ENCODE results near the gene TMEM106B. TPM values are rescaled to one million over a fixed set of nuclear protein-coding genes. Genes with fewer than 3 reads are reported as not detected.

Gene TMEM106B
- total and polyA plus RNA-seq, 2 experiments from 2014 or later, result 48.7 to 80.5 TPM

DNA sequence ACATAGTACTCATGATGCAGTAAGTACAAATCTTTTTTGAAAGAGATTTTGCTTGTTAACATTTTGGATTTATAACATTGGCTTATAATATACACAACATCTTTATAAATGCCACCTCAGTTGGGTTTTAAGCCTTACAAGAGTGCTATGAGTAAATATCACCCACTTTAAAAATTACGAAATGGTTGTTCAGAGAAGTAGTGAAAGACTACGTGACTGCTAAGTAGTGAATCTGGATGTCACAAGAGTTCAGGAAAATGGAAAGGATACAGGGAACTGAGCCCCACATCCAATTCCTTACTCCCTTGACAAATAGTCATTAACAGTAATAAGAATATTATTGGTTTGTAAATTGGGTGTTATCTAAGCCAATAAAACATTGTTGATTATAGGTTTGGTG lies 20.0 kb downstream of the TMEM106B start:
- Histone ChIP-seq H3K4me1 (ENCODE audit: insufficient read depth) (peaks cover 5% of the 10 kb centered on the region; the same call in 1 of the 2 replicates), H3K4me3 (no peak overlapping the region), H3K9ac (no peak overlapping the region), H3K27ac (no peak overlapping the region), H3K79me2 (ENCODE audit: insufficient read depth) (no peaks in the 10 kb centered on the region), H3F3A (ENCODE audit: insufficient read depth) (no peaks in the 10 kb centered on the region), H3K9me2 (ENCODE audit: insufficient read depth) (no peaks in the 10 kb centered on the region), H3K4me2 (ENCODE audit: unreplicated experiment) (no peak overlapping the region), H3K36me3 (ENCODE audit: low read depth) (peaks cover 11% of the 10 kb centered on the region), H3K27me3 (replicated peaks; ENCODE audit: insufficient read depth) (no peaks in the 10 kb centered on the region), H2AFZ (no peak overlapping the region), H3K9me3 (ENCODE audit: low read depth) (no peaks in the 10 kb centered on the region), H4K20me1 (ENCODE audit: insufficient read depth) (no peaks in the 10 kb centered on the region)
- in situ Hi-C loops (cut with MboI), result no loop called here
- TF ChIP-seq EZH2phosphoT487 (IDR thresholded peaks at IDR 0.05; ENCODE audit: insufficient read depth, low read depth) (no peak), EZH2 (IDR thresholded peaks at IDR 0.05; ENCODE audit: insufficient read depth, poor library complexity, severe bottlenecking) (no peak)
- no peak for DNase-seq
- 98 to 99% methylated on average over 2 of the region's 2 CpGs for WGBS, 2 experiments (ENCODE audit: low coverage in 1 of 2, low lambda C conversion rate in 2 of 2, missing lambda C conversion rate in 2 of 2)

DNA sequence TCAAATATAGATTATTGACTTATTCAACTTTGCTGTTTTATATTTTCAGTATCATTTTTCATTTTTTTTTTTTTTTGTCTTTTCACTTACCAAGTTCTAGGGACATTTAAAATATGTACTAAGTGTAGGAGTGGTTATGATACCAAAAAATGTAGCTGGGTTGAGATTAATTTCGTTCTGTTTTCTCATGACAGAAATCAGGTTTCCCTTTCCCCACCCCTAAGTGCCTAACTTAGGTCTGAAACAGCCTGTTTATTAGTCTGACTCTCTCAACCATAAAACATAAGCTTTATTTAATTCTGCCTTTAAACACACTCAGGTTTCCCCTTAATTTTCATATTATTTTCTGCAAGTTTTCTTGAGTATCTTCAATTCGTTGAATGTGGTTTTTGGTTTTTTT lies 22.1 kb downstream of the TMEM106B start:
- Histone ChIP-seq H4K20me1 (ENCODE audit: insufficient read depth) (no peaks in the 10 kb centered on the region), H3K79me2 (ENCODE audit: insufficient read depth) (no peaks in the 10 kb centered on the region), H3K27me3 (replicated peaks; ENCODE audit: insufficient read depth) (no peaks in the 10 kb centered on the region), H3F3A (ENCODE audit: insufficient read depth) (no peaks in the 10 kb centered on the region), H3K9me3 (ENCODE audit: low read depth) (no peaks in the 10 kb centered on the region), H3K27ac (no peak overlapping the region), H3K4me3 (no peak overlapping the region), H3K36me3 (ENCODE audit: low read depth) (peaks cover 11% of the 10 kb centered on the region), H2AFZ (no peak overlapping the region), H3K4me1 (ENCODE audit: insufficient read depth) (peaks cover 5% of the 10 kb centered on the region; the same call in 1 of the 2 replicates), H3K4me2 (ENCODE audit: unreplicated experiment) (no peak overlapping the region), H3K9me2 (ENCODE audit: insufficient read depth) (no peaks in the 10 kb centered on the region), H3K9ac (no peak overlapping the region)
- 95 to 98% methylated on average over 2 of the region's 2 CpGs for WGBS, 2 experiments (ENCODE audit: low coverage in 1 of 2, low lambda C conversion rate in 2 of 2, missing lambda C conversion rate in 2 of 2)
- in situ Hi-C loops (cut with MboI), result no loop called here
- no peak for DNase-seq
- TF ChIP-seq EZH2phosphoT487 (IDR thresholded peaks at IDR 0.05; ENCODE audit: insufficient read depth, low read depth) (no peak), EZH2 (IDR thresholded peaks at IDR 0.05; ENCODE audit: insufficient read depth, poor library complexity, severe bottlenecking) (no peak)

DNA sequence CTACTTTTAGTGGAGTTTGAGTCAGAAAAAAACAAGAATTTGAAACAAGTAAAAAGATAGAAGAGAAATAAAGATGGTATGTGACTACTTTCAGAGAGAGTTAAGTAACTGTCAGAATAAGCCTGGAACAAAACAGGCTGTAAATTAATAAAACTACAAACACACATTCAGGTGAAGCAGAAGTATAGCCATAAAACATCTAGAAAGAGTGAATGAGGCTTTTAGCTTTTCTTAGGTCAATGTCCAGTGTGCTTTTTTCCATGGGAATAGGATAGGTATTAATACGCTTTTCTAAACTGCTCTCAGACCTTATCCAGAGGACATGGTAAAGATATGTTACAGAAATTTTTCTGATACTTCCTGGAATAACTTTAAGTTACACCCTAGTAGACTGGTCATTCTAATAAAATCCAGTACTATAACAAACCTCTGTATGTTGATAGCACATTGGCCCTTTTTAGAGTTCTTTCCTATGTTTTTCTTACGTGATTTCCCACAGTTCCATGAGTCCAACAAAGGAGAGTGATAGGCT lies 23.3 kb downstream of the TMEM106B start:
- H3K4me3 ChIP-seq, result no peak overlapping the region
- no peaks in the 10 kb centered on the region for H3F3A ChIP-seq (ENCODE audit: insufficient read depth)
- peaks cover 2% of the 10 kb centered on the region; the same call in 1 of the 2 replicates for H3K4me1 ChIP-seq (ENCODE audit: insufficient read depth)
- H3K9me3 ChIP-seq (ENCODE audit: low read depth), result no peaks in the 10 kb centered on the region
- DNase-seq, result no peak
- no peaks in the 10 kb centered on the region for H4K20me1 ChIP-seq (ENCODE audit: insufficient read depth)
- no peak overlapping the region for H3K4me2 ChIP-seq (ENCODE audit: unreplicated experiment)
- H3K9ac ChIP-seq, result no peak overlapping the region
- in situ Hi-C loops (cut with MboI), result no loop called here
- H3K27me3 ChIP-seq (replicated peaks; ENCODE audit: insufficient read depth), result no peaks in the 10 kb centered on the region
- H3K36me3 ChIP-seq (ENCODE audit: low read depth), result peaks cover 11% of the 10 kb centered on the region
- no peaks in the 10 kb centered on the region for H3K79me2 ChIP-seq (ENCODE audit: insufficient read depth)
- TF ChIP-seq EZH2phosphoT487 (IDR thresholded peaks at IDR 0.05; ENCODE audit: insufficient read depth, low read depth) (no peak), EZH2 (IDR thresholded peaks at IDR 0.05; ENCODE audit: insufficient read depth, poor library complexity, severe bottlenecking) (no peak)
- WGBS, 2 experiments (ENCODE audit: low coverage in 1 of 2, low lambda C conversion rate in 2 of 2, missing lambda C conversion rate in 2 of 2), result 96 to 97% methylated on average over 2 of the region's 2 CpGs
- no peak overlapping the region for H3K27ac ChIP-seq
- H3K9me2 ChIP-seq (ENCODE audit: insufficient read depth), result no peaks in the 10 kb centered on the region
- no peak overlapping the region for H2AFZ ChIP-seq

DNA sequence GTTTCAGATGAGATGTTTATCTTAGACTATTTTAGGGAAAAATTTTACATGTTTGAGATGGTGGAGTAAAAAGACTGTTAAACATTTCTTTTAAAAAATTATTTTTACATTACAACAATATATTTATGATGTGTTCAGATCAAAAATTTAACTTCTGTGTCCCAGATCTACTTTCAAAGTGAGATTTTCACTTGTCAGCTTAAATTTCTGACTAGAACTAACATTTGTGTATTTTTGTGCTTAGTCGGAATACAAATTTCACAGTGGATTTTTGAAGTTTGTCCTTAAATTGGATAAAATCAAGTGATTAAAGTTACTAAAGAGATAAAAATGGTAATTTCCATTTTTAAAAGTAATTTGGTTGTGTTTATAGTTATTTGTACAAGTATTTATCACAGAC lies 24.9 kb downstream of the TMEM106B start:
- H3K79me2 ChIP-seq (ENCODE audit: insufficient read depth), result no peaks in the 10 kb centered on the region
- H3K4me3 ChIP-seq, result no peak overlapping the region
- H3K27me3 ChIP-seq (replicated peaks; ENCODE audit: insufficient read depth), result no peaks in the 10 kb centered on the region
- no peak for DNase-seq
- no peaks in the 10 kb centered on the region for H4K20me1 ChIP-seq (ENCODE audit: insufficient read depth)
- no peaks in the 10 kb centered on the region for H3K9me3 ChIP-seq (ENCODE audit: low read depth)
- no peak overlapping the region for H3K27ac ChIP-seq
- no peaks in the 10 kb centered on the region for H3K4me1 ChIP-seq (ENCODE audit: insufficient read depth)
- no peaks in the 10 kb centered on the region for H3F3A ChIP-seq (ENCODE audit: insufficient read depth)
- in situ Hi-C loops (cut with MboI), result no loop called here
- H2AFZ ChIP-seq, result no peak overlapping the region
- 94 to 100% methylated on average over 1 of the region's 1 CpG for WGBS, 2 experiments (ENCODE audit: low coverage in 1 of 2, low lambda C conversion rate in 2 of 2, missing lambda C conversion rate in 2 of 2)
- TF ChIP-seq EZH2 (IDR thresholded peaks at IDR 0.05; ENCODE audit: insufficient read depth, poor library complexity, severe bottlenecking) (no peak), EZH2phosphoT487 (IDR thresholded peaks at IDR 0.05; ENCODE audit: insufficient read depth, low read depth) (no peak)
- H3K9ac ChIP-seq, result no peak overlapping the region
- H3K9me2 ChIP-seq (ENCODE audit: insufficient read depth), result no peaks in the 10 kb centered on the region
- H3K4me2 ChIP-seq (ENCODE audit: unreplicated experiment), result no peak overlapping the region
- H3K36me3 ChIP-seq (ENCODE audit: low read depth), result peaks cover 8% of the 10 kb centered on the region

- no peak for TF ChIP-seq EZH2phosphoT487 (IDR thresholded peaks at IDR 0.05; ENCODE audit: insufficient read depth, low read depth)
- no peak for TF ChIP-seq EZH2 (IDR thresholded peaks at IDR 0.05; ENCODE audit: insufficient read depth, poor library complexity, severe bottlenecking)
- WGBS, 2 experiments (ENCODE audit: low coverage in 1 of 2, low lambda C conversion rate in 2 of 2, missing lambda C conversion rate in 2 of 2), result 97 to 100% methylated on average over 1 of the region's 1 CpG
- no peak overlapping the region for H3K4me3 ChIP-seq
- H3K36me3 ChIP-seq (ENCODE audit: low read depth), result peaks cover 2% of the 10 kb centered on the region
- no peaks in the 10 kb centered on the region for H3K9me3 ChIP-seq (ENCODE audit: low read depth)
- H3K79me2 ChIP-seq (ENCODE audit: insufficient read depth), result no peaks in the 10 kb centered on the region
- no peaks in the 10 kb centered on the region for H4K20me1 ChIP-seq (ENCODE audit: insufficient read depth)
- H3K27ac ChIP-seq, result no peak overlapping the region
- no peak overlapping the region for H3K9ac ChIP-seq
- no peak overlapping the region for H3K4me2 ChIP-seq (ENCODE audit: unreplicated experiment)
- H3K4me1 ChIP-seq (ENCODE audit: insufficient read depth), result no peaks in the 10 kb centered on the region
- H2AFZ ChIP-seq, result no peak overlapping the region
- in situ Hi-C loops (cut with MboI), result no loop called here
- no peaks in the 10 kb centered on the region for H3F3A ChIP-seq (ENCODE audit: insufficient read depth)
- no peaks in the 10 kb centered on the region for H3K9me2 ChIP-seq (ENCODE audit: insufficient read depth)
- no peaks in the 10 kb centered on the region for H3K27me3 ChIP-seq (replicated peaks; ENCODE audit: insufficient read depth)
- DNase-seq, result no peak
Measured at GRCh38 chr7:12237007-12237406, 25.9 kb downstream of the TMEM106B start.
